B cell (primary cell): ENCODE measurements around the gene FARP2.

Source experiments
- EZH2 ChIP-seq: IDR thresholded peaks from 2 replicates; pipeline ENCODE4 v1.6.1; 2012; ENCODE audit warnings: borderline replicate concordance, low read depth, mild to moderate bottlenecking, moderate library complexity, low read length; ENCODE audit not compliant: insufficient read depth, poor library complexity, severe bottlenecking
- TF ChIP-seq, protein P1 (sequence below): fragments of 200-600 bp; IDR thresholded peaks from one replicate; pipeline ENCODE4 v1.8.0; 2022; ENCODE audit warnings: antibody characterized with exemption, mild to moderate bottlenecking

GRCh38 chr2:241465543-241465942 is 109.5 kb downstream of the FARP2 start:
- TF ChIP-seq, protein P1, sequence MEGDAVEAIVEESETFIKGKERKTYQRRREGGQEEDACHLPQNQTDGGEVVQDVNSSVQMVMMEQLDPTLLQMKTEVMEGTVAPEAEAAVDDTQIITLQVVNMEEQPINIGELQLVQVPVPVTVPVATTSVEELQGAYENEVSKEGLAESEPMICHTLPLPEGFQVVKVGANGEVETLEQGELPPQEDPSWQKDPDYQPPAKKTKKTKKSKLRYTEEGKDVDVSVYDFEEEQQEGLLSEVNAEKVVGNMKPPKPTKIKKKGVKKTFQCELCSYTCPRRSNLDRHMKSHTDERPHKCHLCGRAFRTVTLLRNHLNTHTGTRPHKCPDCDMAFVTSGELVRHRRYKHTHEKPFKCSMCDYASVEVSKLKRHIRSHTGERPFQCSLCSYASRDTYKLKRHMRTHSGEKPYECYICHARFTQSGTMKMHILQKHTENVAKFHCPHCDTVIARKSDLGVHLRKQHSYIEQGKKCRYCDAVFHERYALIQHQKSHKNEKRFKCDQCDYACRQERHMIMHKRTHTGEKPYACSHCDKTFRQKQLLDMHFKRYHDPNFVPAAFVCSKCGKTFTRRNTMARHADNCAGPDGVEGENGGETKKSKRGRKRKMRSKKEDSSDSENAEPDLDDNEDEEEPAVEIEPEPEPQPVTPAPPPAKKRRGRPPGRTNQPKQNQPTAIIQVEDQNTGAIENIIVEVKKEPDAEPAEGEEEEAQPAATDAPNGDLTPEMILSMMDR, result no peak
- TF ChIP-seq EZH2, result no peak
